Memory B cell (primary cell): ENCODE results near the gene IPO5.
"Not testable (repeated sequence)": the region's sequence is repeated elsewhere in the genome, so short reads cannot be mapped to it uniquely, and the experiment has no call there.

Experiments
- ATAC-seq: fragments of 150-1000 bp; cut with Tn5 transposase; 2 replicates; pipeline ENCODE4 v1.10.0; 2021; ENCODE audit warnings: low read depth, mild to moderate bottlenecking, moderate library complexity
- DNase-seq, 2 donors: peaks; one replicate each; pipeline ENCODE4 v3.0.0; 2022; ENCODE audit warnings: low spot score in 2 of 2
- H3K27ac Mint-ChIP-seq: one replicate; pipeline ENCODE4 v1.8.0; 2022; ENCODE audit warnings: mild to moderate bottlenecking, moderate library complexity, mixed read lengths
- H3K27me3 Mint-ChIP-seq: one replicate; pipeline ENCODE4 v1.8.0; 2022; ENCODE audit warnings: mixed read lengths
- H3K36me3 Mint-ChIP-seq: one replicate; pipeline ENCODE4 v1.8.0; 2022; ENCODE audit warnings: mild to moderate bottlenecking, mixed read lengths
- H3K4me1 Mint-ChIP-seq: one replicate; pipeline ENCODE4 v1.8.0; 2022; ENCODE audit warnings: mixed read lengths
- H3K4me3 Mint-ChIP-seq: one replicate; pipeline ENCODE4 v1.8.0; 2022; ENCODE audit warnings: mild to moderate bottlenecking, moderate library complexity, mixed read lengths
- H3K9me3 Mint-ChIP-seq: one replicate; pipeline ENCODE4 v1.8.0; 2022; ENCODE audit warnings: mixed read lengths

IPO5 gene

GRCh38 chr13:97971519-97971918 is 18.0 kb downstream of the IPO5 start:
- DNase-seq (no peak), ATAC-seq (no peak)
- Mint-ChIP-seq H3K27me3 (peaks cover 3% of the 10 kb centered on the region), H3K4me3 (no peak overlapping the region), H3K36me3 (no peaks in the 10 kb centered on the region), H3K4me1 (peaks cover 6% of the 10 kb centered on the region), H3K9me3 (no peaks in the 10 kb centered on the region), H3K27ac (no peak overlapping the region)

DNA sequence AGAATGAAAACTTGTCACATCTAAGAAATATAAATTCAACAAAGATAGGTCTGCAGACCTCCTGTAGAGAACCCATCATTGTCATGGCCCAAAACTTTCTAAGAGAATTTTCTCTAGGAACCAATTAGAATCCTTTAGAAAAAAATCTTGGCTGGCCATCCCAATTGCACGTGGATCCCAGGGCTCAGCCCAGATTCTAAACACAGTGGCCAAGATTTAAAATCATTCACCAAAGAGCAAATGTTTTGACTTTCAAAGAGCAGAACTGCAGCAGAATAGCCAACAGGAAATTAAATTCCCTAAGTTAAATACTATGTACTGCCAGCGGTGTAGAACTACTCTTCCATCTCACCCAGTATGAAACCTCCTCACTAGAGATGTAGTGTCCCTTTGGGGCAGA is 21.3 kb downstream of the IPO5 start:
- H3K27ac Mint-ChIP-seq, result no peak overlapping the region
- no peak for ATAC-seq

DNA sequence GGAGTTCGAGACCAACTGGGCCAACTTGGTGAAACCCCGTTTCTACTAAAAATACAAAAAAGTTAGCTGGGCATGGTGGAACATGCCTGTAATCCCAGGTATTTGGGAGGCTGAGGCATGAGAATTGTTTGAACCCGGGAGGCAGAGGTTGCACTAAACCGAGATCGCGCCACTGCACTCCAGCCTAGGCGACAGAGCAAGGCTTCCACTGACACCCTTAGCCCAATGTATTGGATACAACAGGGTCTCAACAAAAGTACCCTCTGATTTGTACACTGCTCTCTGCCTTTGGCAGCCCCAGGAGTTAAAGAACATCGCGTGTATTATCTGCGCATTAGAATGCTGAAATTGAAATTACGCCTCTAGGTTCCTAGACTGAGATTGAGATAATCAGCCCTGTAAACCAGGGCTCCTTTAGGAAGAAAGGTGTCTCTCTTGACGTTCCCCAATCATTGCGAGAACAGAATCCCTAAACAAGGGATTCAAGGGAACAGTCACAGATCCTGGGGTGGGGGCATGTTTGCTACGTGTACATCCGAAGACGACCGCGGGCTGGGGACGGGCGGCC is 21.9 kb downstream of the IPO5 start:
- H3K36me3 Mint-ChIP-seq, result peaks cover 2% of the 10 kb centered on the region
- no peak for DNase-seq

More for the DNA sequence above, 21.3 kb downstream of the IPO5 start:
- H3K9me3 Mint-ChIP-seq, result no peaks in the 10 kb centered on the region
- H3K4me3 Mint-ChIP-seq, result no peak overlapping the region
- H3K36me3 Mint-ChIP-seq, result peaks cover 2% of the 10 kb centered on the region
- H3K4me1 Mint-ChIP-seq, result peaks cover 14% of the 10 kb centered on the region
- DNase-seq, result no peak
- no peaks in the 10 kb centered on the region for H3K27me3 Mint-ChIP-seq

DNA sequence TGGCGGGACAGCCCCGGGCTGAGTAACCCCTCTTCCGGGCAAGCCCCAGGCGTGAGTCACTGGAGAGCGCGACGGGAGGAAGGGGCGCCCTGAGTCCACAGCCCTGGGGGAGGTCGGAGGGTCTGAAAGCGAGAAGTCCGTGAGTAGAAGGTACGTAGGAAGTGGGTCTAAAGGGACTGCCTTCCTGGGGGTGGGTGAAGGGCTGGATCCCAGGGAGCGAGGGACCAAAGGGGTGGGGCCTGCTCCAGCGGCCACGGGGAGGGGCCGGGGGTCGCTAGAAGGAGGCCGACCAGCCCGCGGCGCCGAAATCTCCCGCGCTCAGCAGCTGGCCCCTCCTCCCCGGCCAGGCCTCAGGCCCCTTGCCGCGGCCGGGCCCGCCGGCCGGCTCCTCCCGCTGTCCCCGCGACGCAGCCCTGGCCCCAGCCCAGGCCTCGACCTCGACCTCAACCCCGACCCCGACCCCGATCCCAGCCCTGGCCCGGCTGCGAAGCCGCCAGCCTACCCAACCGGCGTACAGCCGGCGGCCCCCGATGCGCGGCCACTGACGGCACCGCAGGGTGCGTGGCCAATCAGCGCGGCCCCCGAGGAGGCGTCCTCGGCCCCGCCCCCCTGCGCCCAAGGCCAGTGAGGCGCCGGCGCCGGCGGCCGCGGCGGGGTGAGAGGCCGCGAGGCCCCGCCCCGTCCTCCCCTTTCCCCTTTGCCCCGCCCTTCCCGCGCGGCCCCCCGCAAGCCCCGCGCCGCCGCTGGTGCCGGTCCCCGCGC is 22.6 kb downstream of the IPO5 start:
- no peaks in the 10 kb centered on the region for H3K27me3 Mint-ChIP-seq
- DNase-seq (peak; percentile 84 to 89), ATAC-seq (peak; percentile 90)
- peak overlapping the region; percentile 92 for H3K27ac Mint-ChIP-seq
- H3K4me1 Mint-ChIP-seq, result peaks cover 16% of the 10 kb centered on the region
- peak overlapping the region; percentile 84 for H3K4me3 Mint-ChIP-seq
- H3K9me3 Mint-ChIP-seq, result no peaks in the 10 kb centered on the region
- H3K36me3 Mint-ChIP-seq, result peaks cover 2% of the 10 kb centered on the region

More for the DNA sequence above, 21.9 kb downstream of the IPO5 start:
- H3K27ac Mint-ChIP-seq, result peak overlapping the region; percentile 92
- H3K4me1 Mint-ChIP-seq, result peaks cover 14% of the 10 kb centered on the region
- peak overlapping the region; percentile 84 for H3K4me3 Mint-ChIP-seq
- no peaks in the 10 kb centered on the region for H3K27me3 Mint-ChIP-seq
- ATAC-seq, result no peak
- no peaks in the 10 kb centered on the region for H3K9me3 Mint-ChIP-seq

GRCh38 chr13:97976610-97977521 is 23.4 kb downstream of the IPO5 start:
- Mint-ChIP-seq H3K4me3 (peak overlapping the region; percentile 95), H3K36me3 (peaks cover 2% of the 10 kb centered on the region), H3K9me3 (no peaks in the 10 kb centered on the region), H3K4me1 (peaks cover 18% of the 10 kb centered on the region), H3K27me3 (no peaks in the 10 kb centered on the region), H3K27ac (peak overlapping the region; percentile 92)
- ATAC-seq (peak; percentile 30), DNase-seq (peak in 1 of 2 donors; percentile 5)

DNA sequence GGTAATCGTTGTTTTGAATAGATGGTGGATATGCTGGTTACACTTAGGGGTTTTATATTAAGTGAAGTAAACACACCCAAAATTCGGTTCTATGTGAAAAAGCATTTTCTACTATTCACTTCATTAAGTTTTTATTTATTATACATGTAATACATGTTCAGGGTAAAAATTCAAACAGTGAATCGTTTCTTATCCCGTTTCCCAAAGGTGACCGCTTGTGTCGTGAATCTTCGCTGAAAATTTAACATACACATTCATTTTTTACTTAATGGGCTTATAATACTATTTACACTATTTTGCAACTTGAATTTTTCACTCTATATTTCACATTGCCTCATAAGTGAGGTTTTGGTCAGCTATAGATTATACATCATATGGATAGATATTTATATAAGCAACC is 24.5 kb downstream of the IPO5 start:
- ATAC-seq (no peak), DNase-seq (no peak)
- H3K27ac Mint-ChIP-seq, result no peak overlapping the region
- no peaks in the 10 kb centered on the region for H3K9me3 Mint-ChIP-seq
- no peak overlapping the region for H3K4me3 Mint-ChIP-seq
- peaks cover 22% of the 10 kb centered on the region for H3K4me1 Mint-ChIP-seq
- peaks cover 2% of the 10 kb centered on the region for H3K36me3 Mint-ChIP-seq
- H3K27me3 Mint-ChIP-seq, result no peaks in the 10 kb centered on the region

DNA sequence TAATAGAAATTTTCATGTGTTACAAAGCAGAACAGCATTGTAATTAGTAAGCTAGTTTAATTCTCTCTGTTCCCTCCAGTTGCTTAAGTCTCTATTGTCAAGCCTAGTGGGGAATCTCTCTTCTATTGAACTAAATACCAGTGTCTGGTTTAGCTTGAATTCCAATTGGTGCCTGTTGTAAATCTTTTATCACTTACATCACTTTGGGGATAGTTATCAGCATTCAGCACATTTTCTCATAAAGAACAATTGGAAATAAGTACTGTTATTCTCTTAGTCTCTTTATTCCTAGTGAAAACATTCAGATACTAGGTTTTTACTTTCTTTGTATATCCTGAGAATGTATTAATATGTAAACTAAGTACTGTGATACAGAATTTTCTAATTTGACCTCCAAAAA is 25.2 kb downstream of the IPO5 start:
- H3K4me3 Mint-ChIP-seq, result no peak overlapping the region
- ATAC-seq (no peak), DNase-seq (no peak)
- H3K9me3 Mint-ChIP-seq, result no peaks in the 10 kb centered on the region
- H3K27me3 Mint-ChIP-seq, result no peaks in the 10 kb centered on the region
- peaks cover 22% of the 10 kb centered on the region for H3K4me1 Mint-ChIP-seq
- peaks cover 2% of the 10 kb centered on the region for H3K36me3 Mint-ChIP-seq
- H3K27ac Mint-ChIP-seq, result no peak overlapping the region

DNA sequence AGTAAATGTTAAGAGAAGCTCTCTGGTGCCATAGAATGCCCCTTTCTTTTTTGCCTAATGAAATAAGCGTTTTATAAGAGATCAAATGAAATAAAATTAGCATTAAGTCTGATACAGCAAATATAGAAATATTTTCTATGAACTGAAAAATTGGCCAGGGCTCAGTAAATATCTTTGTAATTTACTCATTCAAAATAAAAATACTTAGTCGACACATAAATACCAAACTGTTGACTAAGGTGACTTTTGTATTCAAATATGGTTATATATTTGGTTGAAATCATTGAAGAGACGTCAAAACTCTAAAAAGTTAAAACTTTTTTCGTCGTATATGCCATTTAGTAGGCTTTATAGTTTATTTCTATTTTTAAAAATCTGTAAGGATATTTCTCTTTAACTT is 25.6 kb downstream of the IPO5 start:
- ATAC-seq, result no peak
- no peak for DNase-seq
- Mint-ChIP-seq H3K4me1 (peaks cover 22% of the 10 kb centered on the region), H3K4me3 (no peak overlapping the region), H3K27ac (no peak overlapping the region), H3K27me3 (no peaks in the 10 kb centered on the region), H3K36me3 (peaks cover 2% of the 10 kb centered on the region), H3K9me3 (no peaks in the 10 kb centered on the region)

DNA sequence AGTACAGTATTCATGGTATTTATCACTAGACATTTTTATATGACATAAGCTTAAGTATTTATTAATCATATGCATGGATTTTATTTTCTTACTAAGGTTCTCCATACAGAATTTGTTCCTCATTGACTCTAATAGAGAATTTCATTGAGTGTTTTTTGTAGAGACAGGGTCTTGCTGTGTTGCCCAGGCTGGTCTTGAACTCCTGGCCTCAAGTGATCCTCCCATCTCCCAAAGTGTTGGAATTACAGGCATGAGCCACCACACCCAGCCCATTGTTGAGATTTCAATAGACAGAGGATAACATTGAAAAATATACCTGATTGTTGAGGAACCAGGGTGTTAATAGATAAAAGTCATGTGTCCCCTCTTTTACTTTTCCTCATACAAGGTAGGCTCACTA is 26.1 kb downstream of the IPO5 start:
- Mint-ChIP-seq H3K27me3 (no peaks in the 10 kb centered on the region), H3K27ac (no peak overlapping the region), H3K4me1 (peaks cover 22% of the 10 kb centered on the region), H3K36me3 (peaks cover 5% of the 10 kb centered on the region), H3K9me3 (no peaks in the 10 kb centered on the region), H3K4me3 (no peak overlapping the region)
- no peak for DNase-seq
- no peak for ATAC-seq

- peaks cover 18% of the 10 kb centered on the region for H3K36me3 Mint-ChIP-seq
- H3K27ac Mint-ChIP-seq, result peak overlapping the region; percentile 11
- DNase-seq, result no peak
These were observed 28.8 kb downstream of the IPO5 start for GRCh38 chr13:97982286-97982685.

DNA sequence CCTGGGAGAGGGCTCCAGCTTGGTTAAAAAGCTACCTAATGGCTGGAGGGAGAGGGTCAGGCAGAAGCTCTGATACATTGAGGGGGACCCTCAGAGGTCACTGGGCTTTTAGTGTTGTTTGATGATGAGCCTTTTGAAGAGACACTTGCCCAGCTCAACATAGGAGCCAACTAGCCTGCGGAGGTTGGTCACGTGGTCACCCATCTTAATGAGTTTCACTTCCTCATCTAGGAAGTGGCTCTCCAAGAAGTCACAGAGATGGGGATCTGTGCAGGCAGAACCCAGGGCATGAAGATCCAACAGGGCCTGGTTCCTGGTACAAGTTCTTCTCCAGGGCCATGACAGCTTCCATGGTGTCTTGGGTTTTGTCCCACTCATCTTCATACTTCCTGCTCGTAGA is 33.4 kb downstream of the IPO5 start:
- Mint-ChIP-seq H3K4me3 (no peak overlapping the region), H3K36me3 (peaks cover 27% of the 10 kb centered on the region), H3K27ac (no peak overlapping the region), H3K27me3 (no peaks in the 10 kb centered on the region), H3K9me3 (no peaks in the 10 kb centered on the region), H3K4me1 (peaks cover 11% of the 10 kb centered on the region)
- ATAC-seq (peak; percentile 99), DNase-seq (peak in 1 of 2 donors; percentile 37)

More at GRCh38 chr13:97982286-97982685, 28.8 kb downstream of the IPO5 start:
- Mint-ChIP-seq H3K9me3 (no peaks in the 10 kb centered on the region), H3K4me1 (peaks cover 19% of the 10 kb centered on the region), H3K4me3 (no peak overlapping the region), H3K27me3 (no peaks in the 10 kb centered on the region)
- no peak for ATAC-seq

DNA sequence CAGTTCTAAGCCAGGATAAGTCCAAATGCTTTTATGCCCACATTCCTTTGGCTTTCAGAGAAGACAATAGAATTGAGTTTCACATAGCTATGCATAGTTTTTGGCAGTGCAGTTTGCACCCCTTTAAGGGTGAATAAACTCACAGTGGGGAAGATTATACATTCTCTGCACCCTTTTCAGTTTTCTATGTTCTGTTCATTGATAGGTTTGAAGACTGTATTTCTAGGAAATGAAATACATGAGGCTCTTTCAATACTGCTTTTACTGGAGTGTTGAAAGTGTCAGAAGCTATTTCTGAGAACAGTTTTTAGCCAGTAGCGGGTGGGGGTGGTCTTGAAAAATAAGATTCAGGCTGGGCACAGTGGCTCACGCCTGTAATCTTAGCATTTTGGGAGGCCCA is 46.2 kb downstream of the IPO5 start:
- H3K36me3 Mint-ChIP-seq, result peaks cover 31% of the 10 kb centered on the region
- ATAC-seq, result no peak
- no peak overlapping the region for H3K4me3 Mint-ChIP-seq
- no peaks in the 10 kb centered on the region for H3K4me1 Mint-ChIP-seq
- H3K27me3 Mint-ChIP-seq, result no peaks in the 10 kb centered on the region
- H3K9me3 Mint-ChIP-seq, result no peaks in the 10 kb centered on the region
- DNase-seq, result no peak
- no peak overlapping the region for H3K27ac Mint-ChIP-seq

GRCh38 chr13:98004107-98004506 is 50.6 kb downstream of the IPO5 start:
- H3K27me3 Mint-ChIP-seq, result no peaks in the 10 kb centered on the region
- peaks cover 47% of the 10 kb centered on the region for H3K36me3 Mint-ChIP-seq
- H3K9me3 Mint-ChIP-seq, result no peaks in the 10 kb centered on the region
- H3K27ac Mint-ChIP-seq, result no peak overlapping the region
- no peak for DNase-seq
- no peak for ATAC-seq
- no peaks in the 10 kb centered on the region for H3K4me1 Mint-ChIP-seq
- no peak overlapping the region for H3K4me3 Mint-ChIP-seq

DNA sequence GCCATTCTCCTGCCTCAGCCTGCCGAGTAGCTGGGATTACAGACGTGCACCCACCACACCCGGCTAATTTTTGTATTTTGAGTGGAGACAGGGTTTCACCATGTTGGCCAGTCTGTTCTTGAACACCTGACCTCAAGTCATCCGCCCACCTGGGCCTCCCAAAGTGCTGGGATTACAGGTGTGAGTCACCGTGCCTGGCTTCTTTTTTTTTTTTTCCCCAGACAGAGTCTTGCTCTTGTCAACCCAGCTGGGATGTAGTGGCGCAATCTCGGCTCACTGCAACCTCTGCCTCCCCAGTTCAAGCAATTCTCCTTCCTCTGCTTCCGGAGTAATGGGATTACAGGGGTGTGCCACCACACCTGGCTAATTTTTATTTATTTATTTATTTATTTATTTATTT is 51.5 kb downstream of the IPO5 start:
- peaks cover 50% of the 10 kb centered on the region for H3K36me3 Mint-ChIP-seq
- not testable (repeated sequence) for H3K4me1 Mint-ChIP-seq, H3K9me3 Mint-ChIP-seq, H3K4me3 Mint-ChIP-seq, DNase-seq, ATAC-seq, H3K27me3 Mint-ChIP-seq, H3K27ac Mint-ChIP-seq
